Measurements from ENCODE around the gene PDCD11.

DNA sequence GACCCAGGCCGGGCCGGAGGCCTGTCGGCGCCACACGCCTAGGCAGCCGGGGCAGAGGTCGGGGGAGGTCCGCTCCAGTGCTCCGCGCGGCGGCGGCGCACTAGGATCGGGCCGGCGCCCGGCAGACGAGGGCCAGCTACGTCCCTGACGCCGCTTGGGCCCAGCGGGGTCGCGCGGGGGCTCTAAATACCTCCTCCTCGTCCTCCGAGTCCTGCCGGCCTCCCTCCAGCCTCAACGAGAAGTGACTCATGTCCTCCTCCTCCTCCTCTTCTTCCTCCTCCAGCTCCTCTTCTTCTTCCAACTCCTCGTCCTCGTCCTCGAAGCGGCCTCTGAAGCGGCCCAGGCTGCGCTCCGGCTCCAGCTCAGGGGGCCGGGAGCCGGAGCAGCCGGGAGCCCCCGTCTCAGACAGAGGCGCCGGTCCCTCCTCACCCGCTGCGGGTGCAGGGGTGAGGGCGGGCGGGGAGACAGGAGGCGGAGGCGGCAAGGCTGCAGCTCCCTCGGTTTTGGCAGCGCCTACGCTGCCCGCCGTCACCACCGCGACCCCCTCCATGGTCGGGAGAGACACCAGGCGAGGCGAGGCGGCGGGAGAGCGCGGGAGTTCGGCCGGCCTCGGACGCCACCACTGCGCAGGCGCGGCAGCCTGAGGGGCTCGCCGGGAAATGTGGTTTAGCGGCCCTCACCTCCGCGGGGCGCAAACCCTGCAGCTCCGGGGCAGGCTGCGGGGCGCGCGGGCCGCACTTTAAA, 45.7 kb upstream of the PDCD11 start, which contains the start of gene PCGF6:
- TF ChIP-seq GATA2 (IDR thresholded peaks at IDR 0.05; ENCODE audit: low read depth, low read length) (no peak), GATA3 (IDR thresholded peaks at IDR 0.05; ENCODE audit: low read depth, low read length) (no peak)

Measured in SH-SY5Y (cell line).